ENCODE measurements around the gene ASXL1.
"Not testable (repeated sequence)": the region's sequence is repeated elsewhere in the genome, so short reads cannot be mapped to it uniquely, and the experiment has no call there.

Gene ASXL1

DNA sequence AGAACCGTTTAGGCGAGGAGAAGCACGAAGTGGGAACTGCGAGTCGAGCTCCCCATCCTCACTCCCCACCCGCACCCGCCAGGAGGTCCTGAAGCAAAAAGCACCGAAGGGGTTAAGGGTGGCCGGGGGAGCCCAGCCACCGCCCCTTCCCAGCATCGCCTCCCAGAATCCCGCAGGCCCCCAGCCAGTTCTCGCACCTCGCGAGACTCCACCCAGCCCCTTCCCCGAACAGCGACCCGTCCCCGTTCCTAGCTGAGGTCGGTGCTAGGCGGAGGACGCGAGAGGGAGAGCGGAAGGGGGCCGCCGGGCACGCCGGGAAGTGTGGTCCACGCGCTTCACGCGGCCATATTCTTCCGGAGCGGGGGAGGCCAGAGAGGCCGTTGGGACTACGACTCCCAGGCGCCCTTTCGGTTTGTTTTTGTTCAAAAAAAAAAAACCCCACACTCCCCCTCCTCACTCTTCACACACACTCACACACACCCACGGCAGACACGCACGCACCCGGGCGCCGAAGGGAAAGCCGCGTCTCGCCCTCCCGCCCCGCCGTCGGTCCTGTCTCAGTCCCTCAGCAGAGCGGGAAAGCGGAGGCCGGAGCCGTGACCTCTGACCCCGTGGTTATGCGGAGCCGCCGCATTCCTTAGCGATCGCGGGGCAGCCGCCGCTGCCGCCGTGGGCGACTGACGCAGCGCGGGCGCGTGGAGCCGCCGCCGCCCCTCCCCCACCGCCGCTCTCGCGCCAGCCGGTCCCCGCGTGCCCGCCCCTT lies at the start of gene ASXL1:
TSS of gene ASXL1 (plus strand) at position 463 of the 763 bp plus-strand sequence. CDS start 445 bp downstream, outside the sequence.
- Histone ChIP-seq H3K9ac (ENCODE audit: low read depth in 1 of 2, low read length in 2 of 2) (peak within 1 kb of the TSS; percentile 88 to 90), H3K36me3 (ENCODE audit: control insufficient read depth in 2 of 2, insufficient read depth in 2 of 2, low read length in 2 of 2) (no peaks in the 10 kb centered on the region), H3K4me1 (ENCODE audit: control insufficient read depth in 2 of 2, insufficient read depth in 2 of 2, low read length in 2 of 2) (peaks cover 12 to 26% of the 10 kb centered on the region in 2 donors), H3K27me3 (ENCODE audit: control insufficient read depth in 2 of 2, insufficient read depth in 2 of 2, low read length in 2 of 2) (no peaks in the 10 kb centered on the region), H3K27ac (ENCODE audit: low read depth in 2 of 2, low read length in 2 of 2) (peak within 1 kb of the TSS; percentile 96 to 97), H3K9me3 (ENCODE audit: control insufficient read depth in 2 of 2, low read length in 2 of 2) (no peaks in the 10 kb centered on the region), H3K4me3 (ENCODE audit: low read length in 2 of 2) (peak within 1 kb of the TSS; percentile 85 to 92)

DNA sequence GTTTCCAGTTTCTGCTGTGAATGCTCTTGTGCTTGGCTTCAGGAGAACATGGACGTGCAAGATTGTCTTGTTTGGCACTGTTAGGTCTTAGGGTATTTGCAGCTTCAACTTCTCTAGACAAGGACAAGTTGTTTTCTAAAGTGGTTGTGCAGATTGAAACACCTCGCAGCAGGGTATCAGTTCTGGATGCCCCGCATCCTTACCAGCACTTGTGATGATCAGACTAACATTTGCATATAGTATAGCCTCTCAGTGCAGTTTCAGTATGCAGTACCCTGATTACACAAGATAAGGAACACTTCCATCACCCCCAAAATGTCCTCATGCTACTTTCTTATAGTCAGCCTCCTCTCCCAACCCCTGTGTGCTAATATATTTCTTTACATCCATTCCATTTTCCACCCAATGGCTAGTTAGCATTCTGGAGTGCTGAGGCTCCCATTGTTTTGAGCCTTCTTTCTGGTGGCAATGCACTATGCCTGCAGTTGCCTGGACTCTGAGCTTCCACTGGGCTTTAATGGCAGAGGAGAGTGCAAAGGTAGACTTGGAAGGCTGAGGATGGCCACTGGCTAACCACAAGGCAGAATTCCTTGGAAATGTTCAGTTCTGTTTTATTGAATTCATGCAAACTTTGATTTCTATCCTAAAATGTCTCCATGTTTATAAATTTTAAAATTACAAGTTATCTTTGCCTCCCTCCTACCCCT lies 45.3 kb upstream of the ASXL1 start:
- no peaks in the 10 kb centered on the region for H3K9me3 ChIP-seq (ENCODE audit: control insufficient read depth in 2 of 2, low read length in 2 of 2)
- no peaks in the 10 kb centered on the region for H3K27me3 ChIP-seq (ENCODE audit: control insufficient read depth in 2 of 2, insufficient read depth in 2 of 2, low read length in 2 of 2)
- no peak overlapping the region for H3K9ac ChIP-seq (ENCODE audit: low read depth in 1 of 2, low read length in 2 of 2)
- H3K4me3 ChIP-seq (ENCODE audit: low read length in 2 of 2): no peak overlapping the region
- no peak overlapping the region for H3K27ac ChIP-seq (ENCODE audit: low read depth in 2 of 2, low read length in 2 of 2)
- H3K4me1 ChIP-seq (ENCODE audit: control insufficient read depth in 2 of 2, insufficient read depth in 2 of 2, low read length in 2 of 2): no peaks in the 10 kb centered on the region
- peaks cover 34 to 42% of the 10 kb centered on the region in 2 donors for H3K36me3 ChIP-seq (ENCODE audit: control insufficient read depth in 2 of 2, insufficient read depth in 2 of 2, low read length in 2 of 2)

DNA sequence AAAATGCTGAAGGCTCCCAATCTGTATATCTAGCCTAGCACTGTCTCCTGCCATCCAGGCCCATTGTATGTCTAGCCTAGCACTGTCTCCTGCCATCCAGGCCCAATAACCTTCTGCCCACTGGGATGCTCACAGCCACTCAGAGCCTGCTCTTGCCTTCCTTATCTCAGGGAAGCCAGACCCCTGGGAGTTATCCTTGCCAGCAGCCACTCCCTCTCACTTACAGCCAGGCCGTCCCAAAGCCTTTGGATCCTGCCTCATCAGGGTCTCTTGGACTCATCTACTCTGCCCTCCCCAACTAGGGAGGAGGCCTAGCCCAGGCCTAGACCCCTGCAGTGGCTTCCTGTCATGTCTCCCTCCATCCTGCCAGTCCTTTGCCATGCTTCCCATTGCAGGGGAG lies 43.4 kb upstream of the ASXL1 start:
- H3K36me3 ChIP-seq (ENCODE audit: control insufficient read depth in 2 of 2, insufficient read depth in 2 of 2, low read length in 2 of 2): peaks cover 34 to 42% of the 10 kb centered on the region in 2 donors
- no peak overlapping the region for H3K27ac ChIP-seq (ENCODE audit: low read depth in 2 of 2, low read length in 2 of 2)
- H3K27me3 ChIP-seq (ENCODE audit: control insufficient read depth in 2 of 2, insufficient read depth in 2 of 2, low read length in 2 of 2): no peaks in the 10 kb centered on the region
- no peak overlapping the region for H3K4me3 ChIP-seq (ENCODE audit: low read length in 2 of 2)
- H3K9me3 ChIP-seq (ENCODE audit: control insufficient read depth in 2 of 2, low read length in 2 of 2): no peaks in the 10 kb centered on the region
- H3K4me1 ChIP-seq (ENCODE audit: control insufficient read depth in 2 of 2, insufficient read depth in 2 of 2, low read length in 2 of 2): no peaks in the 10 kb centered on the region
- no peak overlapping the region for H3K9ac ChIP-seq (ENCODE audit: low read depth in 1 of 2, low read length in 2 of 2)

DNA sequence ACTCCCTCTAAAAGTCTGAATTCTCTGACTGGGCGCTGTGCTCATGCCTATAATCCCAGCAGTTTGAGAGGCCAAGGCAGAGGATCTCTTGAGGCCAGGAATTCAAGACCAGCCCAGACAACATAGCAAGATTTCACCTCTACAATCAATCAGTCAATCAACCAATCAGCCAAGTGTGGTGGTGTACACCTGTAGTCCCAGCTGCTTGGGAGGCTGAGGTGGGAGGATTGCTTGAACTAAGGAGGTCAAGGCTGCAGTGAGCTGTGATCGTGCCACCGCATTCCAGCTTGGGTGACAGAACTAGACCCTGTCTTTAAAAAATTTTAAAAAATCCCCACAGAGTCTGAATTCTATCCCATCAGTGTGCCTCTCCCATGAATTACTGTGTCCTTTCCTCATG lies 42.7 kb upstream of the ASXL1 start:
- Histone ChIP-seq H3K9me3 (ENCODE audit: control insufficient read depth in 2 of 2, low read length in 2 of 2) (no peaks in the 10 kb centered on the region), H3K4me3 (ENCODE audit: low read length in 2 of 2) (no peak overlapping the region), H3K36me3 (ENCODE audit: control insufficient read depth in 2 of 2, insufficient read depth in 2 of 2, low read length in 2 of 2) (peaks cover 28 to 35% of the 10 kb centered on the region in 2 donors), H3K9ac (ENCODE audit: low read depth in 1 of 2, low read length in 2 of 2) (no peak overlapping the region), H3K4me1 (ENCODE audit: control insufficient read depth in 2 of 2, insufficient read depth in 2 of 2, low read length in 2 of 2) (no peaks in the 10 kb centered on the region), H3K27ac (ENCODE audit: low read depth in 2 of 2, low read length in 2 of 2) (no peak overlapping the region), H3K27me3 (ENCODE audit: control insufficient read depth in 2 of 2, insufficient read depth in 2 of 2, low read length in 2 of 2) (no peaks in the 10 kb centered on the region)

DNA sequence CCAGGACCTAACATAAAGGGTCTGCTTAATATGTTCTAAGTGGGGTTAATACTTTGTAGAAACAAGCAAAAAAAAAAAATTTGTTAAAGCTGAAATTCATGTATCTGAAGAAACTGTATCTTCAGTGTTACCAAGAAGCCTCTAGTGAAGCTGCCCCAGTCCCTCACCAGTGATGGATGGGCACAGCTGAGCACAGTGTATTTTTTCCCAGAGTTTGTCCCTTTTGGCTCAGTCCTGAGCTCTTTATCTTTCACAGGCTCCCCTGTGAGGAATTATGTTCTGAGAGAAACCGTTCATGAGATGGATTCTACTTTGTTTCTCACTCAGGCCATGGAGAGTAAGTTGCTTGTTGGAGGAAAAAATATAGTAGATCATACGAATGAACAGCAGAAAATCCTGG lies 42.2 kb upstream of the ASXL1 start:
- H3K27me3 ChIP-seq (ENCODE audit: control insufficient read depth in 2 of 2, insufficient read depth in 2 of 2, low read length in 2 of 2): no peaks in the 10 kb centered on the region
- H3K36me3 ChIP-seq (ENCODE audit: control insufficient read depth in 2 of 2, insufficient read depth in 2 of 2, low read length in 2 of 2): peaks cover 27 to 30% of the 10 kb centered on the region in 2 donors
- H3K9ac ChIP-seq (ENCODE audit: low read depth in 1 of 2, low read length in 2 of 2): no peak overlapping the region
- H3K27ac ChIP-seq (ENCODE audit: low read depth in 2 of 2, low read length in 2 of 2): no peak overlapping the region
- no peaks in the 10 kb centered on the region for H3K9me3 ChIP-seq (ENCODE audit: control insufficient read depth in 2 of 2, low read length in 2 of 2)
- no peaks in the 10 kb centered on the region for H3K4me1 ChIP-seq (ENCODE audit: control insufficient read depth in 2 of 2, insufficient read depth in 2 of 2, low read length in 2 of 2)
- H3K4me3 ChIP-seq (ENCODE audit: low read length in 2 of 2): no peak overlapping the region

DNA sequence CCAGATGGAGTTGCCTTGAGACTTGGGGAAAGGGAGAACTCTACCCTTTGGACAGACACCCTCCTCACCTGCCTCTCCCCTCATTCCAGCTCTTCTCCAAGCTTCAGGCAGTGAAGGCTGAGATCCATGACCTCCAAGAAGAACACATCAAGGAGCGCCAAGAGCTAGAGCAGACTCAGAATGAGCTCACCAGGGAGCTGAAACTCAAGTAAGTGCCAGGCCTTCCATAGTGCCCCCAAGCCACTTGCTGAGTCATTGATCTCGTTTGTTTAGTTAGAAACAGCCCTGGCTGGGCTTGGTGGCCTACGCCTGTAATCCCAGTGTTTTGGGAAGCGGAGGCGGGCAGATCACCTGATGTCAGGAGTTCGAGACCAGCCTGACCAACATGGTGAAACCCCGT lies 41.5 kb upstream of the ASXL1 start:
- Histone ChIP-seq H3K36me3 (ENCODE audit: control insufficient read depth in 2 of 2, insufficient read depth in 2 of 2, low read length in 2 of 2) (peaks cover 27 to 28% of the 10 kb centered on the region in 2 donors), H3K27ac (ENCODE audit: low read depth in 2 of 2, low read length in 2 of 2) (no peak overlapping the region)

DNA sequence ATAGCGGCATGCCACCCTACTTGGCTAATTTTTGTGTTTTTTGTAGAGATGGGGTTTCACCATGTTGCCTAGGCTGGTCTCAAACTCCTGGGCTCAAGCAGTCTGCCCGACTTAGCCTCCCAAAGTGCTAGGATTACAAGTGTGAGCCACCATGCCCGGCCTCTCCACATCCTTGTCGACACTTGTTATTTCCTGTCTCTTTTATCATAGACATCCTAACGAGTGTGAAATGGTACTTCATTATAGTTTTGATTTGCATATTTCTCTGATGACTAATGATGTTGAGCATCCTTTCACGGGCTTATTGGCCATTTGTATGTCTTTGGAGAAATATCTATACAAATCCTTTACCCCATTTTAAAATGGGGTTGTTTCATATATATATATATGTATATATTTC lies 39.0 kb upstream of the ASXL1 start:
- Histone ChIP-seq H3K36me3 (ENCODE audit: control insufficient read depth in 2 of 2, insufficient read depth in 2 of 2, low read length in 2 of 2) (peaks cover 24 to 25% of the 10 kb centered on the region in 2 donors), H3K27me3 (ENCODE audit: control insufficient read depth in 2 of 2, insufficient read depth in 2 of 2, low read length in 2 of 2) (no peaks in the 10 kb centered on the region), H3K27ac (ENCODE audit: low read depth in 2 of 2, low read length in 2 of 2) (no peak overlapping the region), H3K4me1 (ENCODE audit: control insufficient read depth in 2 of 2, insufficient read depth in 2 of 2, low read length in 2 of 2) (no peaks in the 10 kb centered on the region), H3K4me3 (ENCODE audit: low read length in 2 of 2) (no peak overlapping the region), H3K9ac (ENCODE audit: low read depth in 1 of 2, low read length in 2 of 2) (no peak overlapping the region), H3K9me3 (ENCODE audit: control insufficient read depth in 2 of 2, low read length in 2 of 2) (no peaks in the 10 kb centered on the region)

More for the DNA sequence above, 41.5 kb upstream of the ASXL1 start:
- Histone ChIP-seq H3K27me3 (ENCODE audit: control insufficient read depth in 2 of 2, insufficient read depth in 2 of 2, low read length in 2 of 2) (no peaks in the 10 kb centered on the region), H3K4me1 (ENCODE audit: control insufficient read depth in 2 of 2, insufficient read depth in 2 of 2, low read length in 2 of 2) (no peaks in the 10 kb centered on the region), H3K9ac (ENCODE audit: low read depth in 1 of 2, low read length in 2 of 2) (no peak overlapping the region), H3K9me3 (ENCODE audit: control insufficient read depth in 2 of 2, low read length in 2 of 2) (no peaks in the 10 kb centered on the region), H3K4me3 (ENCODE audit: low read length in 2 of 2) (no peak overlapping the region)

DNA sequence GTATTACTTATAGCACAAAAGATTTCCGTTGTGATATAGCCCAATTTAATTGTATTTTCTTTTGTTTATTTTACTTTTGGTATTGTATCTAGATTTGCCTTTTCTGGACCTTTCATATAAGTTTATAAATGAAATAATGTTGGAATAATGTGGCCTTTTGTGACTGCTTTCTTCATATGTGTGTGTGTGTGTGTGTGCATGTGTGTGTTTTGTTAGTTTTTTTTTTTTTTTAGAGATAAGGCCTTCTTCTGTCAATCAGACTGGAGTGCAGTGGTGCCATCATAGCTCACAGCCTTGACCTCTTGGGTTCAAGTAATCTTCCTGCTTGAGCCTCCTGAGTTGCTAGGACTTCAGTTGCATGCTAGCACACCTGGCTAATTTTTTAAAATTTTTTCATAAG lies 37.8 kb upstream of the ASXL1 start:
- Histone ChIP-seq H3K4me1 (ENCODE audit: control insufficient read depth in 2 of 2, insufficient read depth in 2 of 2, low read length in 2 of 2) (no peaks in the 10 kb centered on the region), H3K27ac (ENCODE audit: low read depth in 2 of 2, low read length in 2 of 2) (no peak overlapping the region), H3K4me3 (ENCODE audit: low read length in 2 of 2) (no peak overlapping the region), H3K27me3 (ENCODE audit: control insufficient read depth in 2 of 2, insufficient read depth in 2 of 2, low read length in 2 of 2) (no peaks in the 10 kb centered on the region), H3K36me3 (ENCODE audit: control insufficient read depth in 2 of 2, insufficient read depth in 2 of 2, low read length in 2 of 2) (peaks cover 18 to 19% of the 10 kb centered on the region in 2 donors), H3K9me3 (ENCODE audit: control insufficient read depth in 2 of 2, low read length in 2 of 2) (no peaks in the 10 kb centered on the region), H3K9ac (ENCODE audit: low read depth in 1 of 2, low read length in 2 of 2) (no peak overlapping the region)

DNA sequence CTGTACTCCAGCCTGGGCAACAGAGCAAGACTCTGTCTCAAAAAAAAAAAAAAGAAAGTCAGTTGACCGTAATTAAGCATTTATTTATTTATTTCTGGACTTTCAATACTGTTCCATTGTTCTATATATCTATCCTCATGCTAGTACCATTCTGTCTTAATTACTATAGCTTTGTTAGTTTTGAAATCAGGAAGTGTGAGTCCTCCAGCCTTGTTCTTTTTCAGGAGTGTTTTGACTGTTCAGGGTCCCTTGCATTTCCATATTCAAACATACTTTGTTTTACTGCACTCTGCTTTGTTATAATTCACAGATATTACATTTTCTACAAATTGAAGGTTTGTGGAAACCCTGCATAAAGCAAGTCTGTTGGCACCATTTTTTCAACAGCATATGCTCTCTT lies 36.7 kb upstream of the ASXL1 start:
- Histone ChIP-seq H3K4me3 (ENCODE audit: low read length in 2 of 2) (no peak overlapping the region), H3K27me3 (ENCODE audit: control insufficient read depth in 2 of 2, insufficient read depth in 2 of 2, low read length in 2 of 2) (no peaks in the 10 kb centered on the region), H3K9ac (ENCODE audit: low read depth in 1 of 2, low read length in 2 of 2) (no peak overlapping the region), H3K9me3 (ENCODE audit: control insufficient read depth in 2 of 2, low read length in 2 of 2) (no peaks in the 10 kb centered on the region), H3K36me3 (ENCODE audit: control insufficient read depth in 2 of 2, insufficient read depth in 2 of 2, low read length in 2 of 2) (peaks cover 10 to 13% of the 10 kb centered on the region in 2 donors), H3K27ac (ENCODE audit: low read depth in 2 of 2, low read length in 2 of 2) (no peak overlapping the region), H3K4me1 (ENCODE audit: control insufficient read depth in 2 of 2, insufficient read depth in 2 of 2, low read length in 2 of 2) (peaks cover 0 to 7% of the 10 kb centered on the region in 2 donors)

DNA sequence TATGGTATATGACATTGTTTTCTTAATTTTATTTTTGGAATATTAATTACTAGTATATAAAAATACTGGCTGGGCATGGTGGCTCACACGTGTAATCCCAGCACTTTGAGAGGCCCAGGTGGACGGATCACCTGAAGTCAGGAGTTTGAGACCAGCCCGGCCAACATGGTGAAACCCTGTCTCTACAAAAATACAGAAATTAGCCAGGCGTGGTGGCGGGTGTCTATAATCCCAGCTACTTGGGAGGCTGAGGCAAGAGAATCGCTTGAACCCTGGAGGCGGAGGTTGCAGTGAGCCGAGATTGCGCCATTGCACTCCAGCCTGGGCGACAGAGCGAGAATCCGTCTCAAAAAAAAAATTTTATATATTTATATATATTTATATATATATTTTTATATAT lies 35.9 kb upstream of the ASXL1 start:
- H3K4me1 ChIP-seq (ENCODE audit: control insufficient read depth in 2 of 2, insufficient read depth in 2 of 2, low read length in 2 of 2); H3K9me3 ChIP-seq (ENCODE audit: control insufficient read depth in 2 of 2, low read length in 2 of 2); H3K4me3 ChIP-seq (ENCODE audit: low read length in 2 of 2); H3K9ac ChIP-seq (ENCODE audit: low read depth in 1 of 2, low read length in 2 of 2); H3K27ac ChIP-seq (ENCODE audit: low read depth in 2 of 2, low read length in 2 of 2); H3K36me3 ChIP-seq (ENCODE audit: control insufficient read depth in 2 of 2, insufficient read depth in 2 of 2, low read length in 2 of 2); H3K27me3 ChIP-seq (ENCODE audit: control insufficient read depth in 2 of 2, insufficient read depth in 2 of 2, low read length in 2 of 2): not testable (repeated sequence)
